ENCODE data around the gene KCNN3. TPM values are rescaled to one million over a fixed set of nuclear protein-coding genes. Genes with fewer than 3 reads are reported as not detected.

Gene KCNN3
- total RNA-seq, 2 donors from 2014 or later, result 3.9 to 4.4 TPM

DNA sequence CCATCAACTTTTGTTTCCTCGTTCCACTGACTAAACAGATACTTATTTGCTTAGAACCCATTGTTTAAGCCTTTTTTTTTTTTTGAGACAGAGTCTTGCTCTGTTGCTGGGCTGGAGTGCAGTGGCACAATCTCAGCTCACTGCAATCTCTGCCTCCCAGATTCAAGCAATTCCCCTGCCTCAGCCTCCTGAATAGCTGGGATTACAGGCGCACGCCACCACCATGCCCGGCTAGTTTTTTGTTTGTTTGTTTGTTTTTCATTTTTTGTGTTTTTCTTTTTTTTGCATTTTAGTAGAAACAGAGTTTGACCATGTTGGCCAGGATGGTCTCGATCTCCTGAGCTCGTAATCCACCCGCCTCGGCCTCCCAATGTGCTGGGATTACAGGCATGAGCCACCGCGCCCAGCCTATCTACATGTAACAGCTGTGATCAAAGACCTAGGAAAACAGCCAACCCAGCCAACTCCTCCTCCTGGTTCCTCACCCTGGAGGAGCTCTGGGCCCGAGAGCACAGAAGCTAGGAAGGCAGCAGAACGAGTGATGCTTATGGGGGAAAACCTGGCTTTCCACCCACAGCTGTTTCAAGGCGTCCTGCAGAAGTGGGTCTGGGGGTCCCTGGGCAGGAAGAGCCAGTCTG is 32.9 kb downstream of the KCNN3 start:
- no peaks in the 10 kb centered on the region for H3K36me3 ChIP-seq
- no peaks in the 10 kb centered on the region for H3K9me3 ChIP-seq
- H3K4me1 ChIP-seq, result peaks cover 0 to 53% of the 10 kb centered on the region in 2 donors
- peak; percentile 70 for DNase-seq (ENCODE audit: low spot score)
- TF ChIP-seq, protein P1, sequence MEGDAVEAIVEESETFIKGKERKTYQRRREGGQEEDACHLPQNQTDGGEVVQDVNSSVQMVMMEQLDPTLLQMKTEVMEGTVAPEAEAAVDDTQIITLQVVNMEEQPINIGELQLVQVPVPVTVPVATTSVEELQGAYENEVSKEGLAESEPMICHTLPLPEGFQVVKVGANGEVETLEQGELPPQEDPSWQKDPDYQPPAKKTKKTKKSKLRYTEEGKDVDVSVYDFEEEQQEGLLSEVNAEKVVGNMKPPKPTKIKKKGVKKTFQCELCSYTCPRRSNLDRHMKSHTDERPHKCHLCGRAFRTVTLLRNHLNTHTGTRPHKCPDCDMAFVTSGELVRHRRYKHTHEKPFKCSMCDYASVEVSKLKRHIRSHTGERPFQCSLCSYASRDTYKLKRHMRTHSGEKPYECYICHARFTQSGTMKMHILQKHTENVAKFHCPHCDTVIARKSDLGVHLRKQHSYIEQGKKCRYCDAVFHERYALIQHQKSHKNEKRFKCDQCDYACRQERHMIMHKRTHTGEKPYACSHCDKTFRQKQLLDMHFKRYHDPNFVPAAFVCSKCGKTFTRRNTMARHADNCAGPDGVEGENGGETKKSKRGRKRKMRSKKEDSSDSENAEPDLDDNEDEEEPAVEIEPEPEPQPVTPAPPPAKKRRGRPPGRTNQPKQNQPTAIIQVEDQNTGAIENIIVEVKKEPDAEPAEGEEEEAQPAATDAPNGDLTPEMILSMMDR (IDR thresholded peaks at IDR 0.05), result no peak
- H3K27ac ChIP-seq, result no peak overlapping the region
- no peak overlapping the region for H3K4me3 ChIP-seq
- H3K27me3 ChIP-seq, result no peaks in the 10 kb centered on the region

- Histone ChIP-seq H3K27me3 (no peaks in the 10 kb centered on the region), H3K36me3 (no peaks in the 10 kb centered on the region), H3K9me3 (no peaks in the 10 kb centered on the region), H3K4me3 (no peak overlapping the region), H3K27ac (no peak overlapping the region), H3K4me1 (peaks cover 0 to 58% of the 10 kb centered on the region in 2 donors)
- TF ChIP-seq, protein P1 (IDR thresholded peaks at IDR 0.05), result no peak
- DNase-seq (ENCODE audit: low spot score), result no peak
These were observed 34.4 kb downstream of the KCNN3 start for GRCh38 chr1:154835531-154836324.

DNA sequence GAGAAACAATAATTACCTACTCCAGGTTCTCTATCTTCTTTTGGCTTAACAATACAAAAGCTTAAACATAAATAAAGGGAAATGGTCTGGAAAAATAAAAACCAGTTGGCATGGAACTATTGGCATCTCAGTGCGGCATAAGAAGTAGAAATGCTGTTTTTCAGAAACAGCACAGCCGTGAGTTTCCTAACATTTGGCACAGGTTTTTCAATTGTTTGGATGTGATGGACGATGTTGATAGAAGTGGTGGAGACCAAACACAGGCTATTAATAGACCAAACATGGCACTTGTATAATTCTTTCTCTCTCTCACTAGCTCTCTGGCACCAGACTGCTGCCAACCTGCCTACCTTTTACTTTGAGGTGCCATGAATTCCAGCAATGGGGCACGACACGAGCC is 36.2 kb downstream of the KCNN3 start:
- DNase-seq (ENCODE audit: low spot score), result no peak
- no peaks in the 10 kb centered on the region for H3K27me3 ChIP-seq
- no peak overlapping the region for H3K4me3 ChIP-seq
- no peaks in the 10 kb centered on the region for H3K36me3 ChIP-seq
- H3K9me3 ChIP-seq, result no peaks in the 10 kb centered on the region
- peaks cover 0 to 47% of the 10 kb centered on the region in 2 donors for H3K4me1 ChIP-seq
- TF ChIP-seq, protein P1 (IDR thresholded peaks at IDR 0.05), result no peak
- H3K27ac ChIP-seq, result no peak overlapping the region

- Histone ChIP-seq H3K27me3 (no peaks in the 10 kb centered on the region), H3K27ac (no peak overlapping the region), H3K4me3 (no peak overlapping the region), H3K36me3 (no peaks in the 10 kb centered on the region), H3K9me3 (no peaks in the 10 kb centered on the region), H3K4me1 (peaks cover 0 to 46% of the 10 kb centered on the region in 2 donors)
- no peak for DNase-seq (ENCODE audit: low spot score)
- TF ChIP-seq, protein P1 (IDR thresholded peaks at IDR 0.05), result no peak
These were observed 36.9 kb downstream of the KCNN3 start for GRCh38 chr1:154833209-154833608.

DNA sequence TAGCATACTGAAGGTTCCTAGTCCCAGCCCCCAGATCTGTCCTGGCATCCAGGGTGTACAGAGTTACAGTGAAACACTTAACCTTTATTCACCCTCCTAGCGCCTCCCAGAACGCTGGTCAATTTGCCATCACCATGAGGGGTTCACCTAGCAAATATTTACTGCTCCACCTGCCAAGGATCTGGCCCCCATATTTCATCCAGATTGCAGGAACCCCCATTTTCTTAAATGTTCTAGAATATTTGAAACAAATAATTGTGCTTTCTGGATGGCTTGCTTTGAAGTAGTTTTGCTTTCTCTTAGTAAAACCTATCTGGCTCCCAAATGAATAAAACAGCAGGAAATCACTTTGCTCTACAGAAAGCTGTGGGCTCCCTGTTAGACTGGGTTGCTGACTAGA is 37.7 kb downstream of the KCNN3 start:
- Histone ChIP-seq H3K36me3 (no peaks in the 10 kb centered on the region), H3K27me3 (no peaks in the 10 kb centered on the region), H3K9me3 (no peaks in the 10 kb centered on the region), H3K27ac (no peak overlapping the region), H3K4me3 (no peak overlapping the region), H3K4me1 (peaks cover 0 to 39% of the 10 kb centered on the region in 2 donors)
- TF ChIP-seq, protein P1 (IDR thresholded peaks at IDR 0.05), result no peak
- DNase-seq (ENCODE audit: low spot score), result no peak
